Subcutaneous abdominal adipose tissue (tissue), 5 donors: ENCODE measurements around the gene PYGL.

ENCODE experiments used
- H3K27ac ChIP-seq: one replicate; pipeline ENCODE4 v1.7.0; 2013; ENCODE audit warnings: low read depth, mild to moderate bottlenecking, inconsistent platforms, low read length, moderate library complexity
- H3K27me3 ChIP-seq, 5 donors: one replicate each; pipeline ENCODE4 v1.7.0; 2013; ENCODE audit warnings: low read length in 5 of 5, inconsistent platforms in 1 of 5; ENCODE audit not compliant: control insufficient read depth in 5 of 5, insufficient read depth in 4 of 5
- H3K36me3 ChIP-seq, 5 donors: one replicate each; pipeline ENCODE4 v1.7.0; 2013; ENCODE audit warnings: low read length in 5 of 5; ENCODE audit not compliant: control insufficient read depth in 5 of 5, insufficient read depth in 5 of 5
- H3K4me1 ChIP-seq, 5 donors: one replicate each; pipeline ENCODE4 v1.7.0; 2013; ENCODE audit warnings: low read length in 5 of 5, mild to moderate bottlenecking in 3 of 5, moderate library complexity in 1 of 5; ENCODE audit not compliant: control insufficient read depth in 5 of 5, insufficient read depth in 5 of 5
- H3K4me3 ChIP-seq, 5 donors: one replicate each; pipeline ENCODE4 v1.7.0; 2013; ENCODE audit warnings: low read length in 5 of 5, low read depth in 1 of 5
- H3K9ac ChIP-seq, 5 donors: one replicate each; pipeline ENCODE4 v1.7.0; 2013; ENCODE audit warnings: low read length in 5 of 5, mild to moderate bottlenecking in 4 of 5, moderate library complexity in 3 of 5
- H3K9me3 ChIP-seq, 5 donors: one replicate each; pipeline ENCODE4 v1.7.0; 2013; ENCODE audit warnings: low read length in 5 of 5; ENCODE audit not compliant: control insufficient read depth in 5 of 5
- donor health status: healthy.
- donor health status: healthy.
- donor health status: healthy.
- donor health status: healthy.
- donor health status: healthy.

The PYGL gene

DNA sequence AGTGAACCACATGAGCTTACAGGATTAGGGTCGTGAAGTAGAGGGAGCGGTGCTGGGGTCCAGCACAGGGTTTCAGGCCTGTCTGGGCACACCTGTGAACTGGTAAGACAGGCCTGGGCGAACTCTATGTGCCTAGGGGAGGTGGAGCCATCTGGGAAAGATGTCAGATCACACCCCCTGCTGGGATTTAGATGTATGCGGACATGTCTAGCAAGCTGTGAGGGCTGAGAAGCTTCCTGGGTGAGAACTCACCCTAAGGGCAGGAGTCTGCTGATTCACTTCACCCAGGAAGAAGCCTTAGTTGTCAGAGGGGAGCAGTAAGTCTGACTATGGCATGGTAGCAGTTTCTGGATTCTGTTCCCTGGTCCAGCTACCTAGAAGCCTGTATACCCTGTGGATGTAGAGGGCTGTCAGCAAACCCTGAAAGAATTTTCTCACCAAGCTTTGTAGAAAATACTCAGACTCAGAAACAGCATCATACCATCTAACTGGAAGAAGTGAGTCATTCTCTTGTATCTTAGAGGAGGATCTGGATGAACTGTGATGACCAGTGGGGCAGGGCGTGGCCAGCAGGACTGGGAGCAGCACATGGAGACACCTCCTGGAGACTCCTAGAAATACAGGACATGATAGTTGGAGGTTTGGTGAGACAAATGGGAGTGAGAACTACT lies 11.2 kb upstream of the PYGL start:
- Histone ChIP-seq H3K36me3 (no peaks in the 10 kb centered on the region), H3K27me3 (no peaks in the 10 kb centered on the region), H3K27ac (peak overlapping the region; percentile 55), H3K9me3 (no peaks in the 10 kb centered on the region), H3K4me3 (no peak overlapping the region), H3K4me1 (peaks cover 0 to 12% (median 5%) of the 10 kb centered on the region in 5 donors), H3K9ac (peak overlapping the region in 2 of 5 donors; percentile 1 to 47)

DNA sequence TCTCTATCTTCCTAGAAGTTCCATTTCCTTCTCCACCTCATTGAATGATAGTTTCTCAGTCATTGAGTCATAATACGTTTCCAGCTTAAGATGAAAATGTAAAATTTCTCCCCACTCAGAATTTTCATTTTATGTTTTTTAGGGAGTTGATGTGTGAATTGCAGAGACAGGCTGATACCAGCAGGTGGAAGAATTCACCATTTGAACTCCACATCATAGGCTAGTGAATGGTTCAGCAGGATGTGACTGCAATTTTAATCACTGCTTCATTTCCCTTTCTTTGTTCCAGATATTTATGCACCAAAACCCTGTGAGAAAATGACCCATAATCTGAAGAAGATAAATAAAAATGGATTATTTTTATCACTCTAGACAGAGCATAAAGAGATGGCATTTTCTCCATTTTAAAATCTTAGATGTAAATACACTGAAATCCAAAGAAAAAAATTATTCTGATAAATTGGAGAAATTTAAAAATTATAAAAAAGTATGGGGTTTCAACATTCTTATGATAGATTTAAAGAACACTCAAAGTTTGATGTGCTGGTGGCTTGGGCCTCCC lies 10.6 kb upstream of the PYGL start:
- H3K9me3 ChIP-seq, result no peaks in the 10 kb centered on the region
- H3K36me3 ChIP-seq, result no peaks in the 10 kb centered on the region
- H3K4me3 ChIP-seq, result no peak overlapping the region
- peak overlapping the region in 1 of 5 donors; percentile 47 for H3K9ac ChIP-seq
- no peaks in the 10 kb centered on the region for H3K27me3 ChIP-seq
- peaks cover 0 to 12% (median 5%) of the 10 kb centered on the region in 5 donors for H3K4me1 ChIP-seq
- peak overlapping the region; percentile 55 for H3K27ac ChIP-seq

DNA sequence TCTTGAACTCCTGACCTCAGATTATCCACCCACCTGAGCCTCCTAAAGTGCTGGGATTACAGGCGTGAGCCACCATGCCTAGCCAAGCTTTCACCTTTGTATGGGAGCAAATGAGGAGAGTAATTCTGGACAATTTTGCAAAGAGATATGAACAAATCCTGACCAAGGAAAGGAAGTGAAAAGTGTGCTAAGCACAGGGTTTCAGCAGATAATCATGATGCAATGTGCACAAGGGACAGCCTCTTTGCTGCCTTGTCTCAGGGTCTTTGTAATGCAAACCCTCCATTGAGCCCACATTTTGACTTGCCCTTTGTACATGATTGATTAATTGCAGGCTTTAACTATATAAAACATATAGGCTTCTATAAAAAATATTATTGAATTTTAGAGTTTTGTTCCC lies 9.2 kb upstream of the PYGL start:
- Histone ChIP-seq H3K9ac (no peak overlapping the region), H3K27me3 (no peaks in the 10 kb centered on the region), H3K4me3 (no peak overlapping the region), H3K4me1 (peaks cover 0 to 12% (median 5%) of the 10 kb centered on the region in 5 donors), H3K36me3 (no peaks in the 10 kb centered on the region), H3K27ac (no peak overlapping the region), H3K9me3 (no peaks in the 10 kb centered on the region)

DNA sequence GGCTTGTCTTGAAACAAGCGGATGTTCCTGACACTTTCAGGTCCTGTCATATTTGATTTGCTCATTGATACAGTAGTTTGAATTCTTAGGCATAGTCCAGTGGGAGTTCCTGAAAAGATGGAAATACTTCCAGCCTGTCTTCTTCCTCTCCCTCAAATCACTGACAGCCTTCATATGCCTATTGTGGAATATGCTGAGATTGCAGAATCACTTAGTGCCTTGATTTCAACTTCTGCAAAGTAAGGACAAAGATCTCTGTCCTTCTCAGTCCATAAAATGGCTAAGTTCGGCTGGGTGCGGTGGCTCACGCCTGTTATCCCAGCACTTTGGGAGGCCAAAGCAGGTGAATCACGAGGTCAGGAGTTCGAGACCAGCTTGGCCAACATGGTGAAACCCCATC lies 6.7 kb upstream of the PYGL start:
- Histone ChIP-seq H3K27ac (no peak overlapping the region), H3K9ac (no peak overlapping the region), H3K9me3 (no peaks in the 10 kb centered on the region), H3K36me3 (no peaks in the 10 kb centered on the region), H3K27me3 (no peaks in the 10 kb centered on the region), H3K4me1 (peaks cover 0 to 12% (median 5%) of the 10 kb centered on the region in 5 donors), H3K4me3 (no peak overlapping the region)

DNA sequence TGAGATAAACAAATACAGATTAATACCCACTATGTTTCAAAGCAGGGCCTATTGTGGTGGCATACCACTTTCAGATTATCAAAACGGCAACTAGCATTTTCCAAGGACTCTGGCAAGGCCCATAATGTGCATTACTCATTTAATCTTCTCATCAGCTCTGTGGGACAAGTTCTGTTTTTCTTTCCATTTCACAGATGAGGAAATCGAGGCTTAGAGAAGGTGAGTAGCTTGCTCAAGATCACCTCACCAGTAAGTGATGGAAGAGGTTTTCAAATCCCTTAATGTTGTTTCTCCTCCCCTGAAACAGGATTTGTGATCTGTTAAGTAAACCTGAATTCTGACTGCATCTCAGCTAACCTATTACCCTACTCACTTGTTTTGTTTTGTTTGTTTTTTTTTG lies 3.9 kb upstream of the PYGL start:
- peaks cover 0 to 19% (median 12%) of the 10 kb centered on the region in 5 donors for H3K4me1 ChIP-seq
- H3K4me3 ChIP-seq, result no peak overlapping the region
- no peak overlapping the region for H3K27ac ChIP-seq
- no peaks in the 10 kb centered on the region for H3K27me3 ChIP-seq
- H3K36me3 ChIP-seq, result no peaks in the 10 kb centered on the region
- H3K9ac ChIP-seq, result no peak overlapping the region
- no peaks in the 10 kb centered on the region for H3K9me3 ChIP-seq

DNA sequence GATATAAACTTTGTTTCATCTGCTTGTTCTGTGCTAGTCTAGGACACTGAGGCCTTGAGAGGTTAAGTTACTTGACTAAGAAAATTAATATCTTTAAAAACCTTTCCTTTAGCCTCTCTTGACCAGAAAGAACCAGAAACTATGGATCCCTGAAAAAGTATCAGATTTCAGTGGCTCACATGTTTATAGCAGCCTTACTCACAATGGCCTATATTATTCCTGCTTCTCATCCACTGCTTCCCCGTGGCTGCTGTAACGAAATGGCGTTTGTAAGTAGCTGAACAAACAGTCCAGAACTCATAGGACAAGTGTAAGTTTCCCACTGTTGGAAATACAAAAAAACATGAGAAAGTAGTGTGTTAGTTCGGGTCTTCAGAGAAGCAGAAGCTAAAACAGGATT lies 3.2 kb upstream of the PYGL start:
- Histone ChIP-seq H3K9ac (no peak overlapping the region), H3K4me1 (peaks cover 0 to 21% (median 17%) of the 10 kb centered on the region in 5 donors), H3K27me3 (no peaks in the 10 kb centered on the region), H3K9me3 (no peaks in the 10 kb centered on the region), H3K36me3 (peaks cover 0 to 2% (median 0%) of the 10 kb centered on the region in 5 donors), H3K4me3 (no peak overlapping the region), H3K27ac (no peak overlapping the region)

DNA sequence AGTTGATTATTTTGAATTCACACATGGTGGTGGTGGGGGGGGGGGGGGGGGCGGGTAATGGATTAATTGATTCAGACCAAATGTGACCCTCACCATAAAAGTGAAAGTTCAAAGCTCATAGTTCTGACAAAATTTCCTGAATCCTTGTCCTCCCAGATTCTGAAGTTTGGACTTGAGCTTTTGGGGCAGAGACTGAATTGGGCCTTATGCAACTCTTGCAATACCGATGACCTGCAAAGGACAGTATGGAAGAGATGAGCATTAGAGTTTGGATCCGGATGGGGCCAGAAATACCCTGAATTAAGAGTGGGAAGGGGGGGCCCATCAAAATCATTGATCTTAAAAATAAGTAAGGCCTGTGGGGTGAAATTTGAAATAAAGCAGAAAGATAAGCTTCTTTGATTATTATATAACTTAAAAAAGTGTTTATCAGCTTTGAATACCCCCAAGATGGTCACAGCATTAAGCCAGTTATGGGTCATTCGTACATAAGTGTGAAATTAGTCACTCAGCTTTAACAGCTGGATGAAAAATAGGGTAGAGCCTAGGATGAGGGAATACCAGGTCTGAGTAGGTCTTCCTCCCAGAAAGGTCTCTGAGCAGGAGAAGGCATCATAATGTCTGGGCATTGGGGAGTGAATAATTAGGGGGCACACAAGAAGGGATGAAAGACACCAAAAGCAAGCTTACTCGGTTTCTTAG lies 2.1 kb upstream of the PYGL start:
- Histone ChIP-seq H3K27me3 (no peaks in the 10 kb centered on the region), H3K9ac (no peak overlapping the region), H3K4me3 (no peak overlapping the region), H3K36me3 (peaks cover 0 to 8% (median 4%) of the 10 kb centered on the region in 5 donors), H3K4me1 (peaks cover 0 to 28% (median 26%) of the 10 kb centered on the region in 5 donors), H3K27ac (no peak overlapping the region), H3K9me3 (no peaks in the 10 kb centered on the region)

DNA sequence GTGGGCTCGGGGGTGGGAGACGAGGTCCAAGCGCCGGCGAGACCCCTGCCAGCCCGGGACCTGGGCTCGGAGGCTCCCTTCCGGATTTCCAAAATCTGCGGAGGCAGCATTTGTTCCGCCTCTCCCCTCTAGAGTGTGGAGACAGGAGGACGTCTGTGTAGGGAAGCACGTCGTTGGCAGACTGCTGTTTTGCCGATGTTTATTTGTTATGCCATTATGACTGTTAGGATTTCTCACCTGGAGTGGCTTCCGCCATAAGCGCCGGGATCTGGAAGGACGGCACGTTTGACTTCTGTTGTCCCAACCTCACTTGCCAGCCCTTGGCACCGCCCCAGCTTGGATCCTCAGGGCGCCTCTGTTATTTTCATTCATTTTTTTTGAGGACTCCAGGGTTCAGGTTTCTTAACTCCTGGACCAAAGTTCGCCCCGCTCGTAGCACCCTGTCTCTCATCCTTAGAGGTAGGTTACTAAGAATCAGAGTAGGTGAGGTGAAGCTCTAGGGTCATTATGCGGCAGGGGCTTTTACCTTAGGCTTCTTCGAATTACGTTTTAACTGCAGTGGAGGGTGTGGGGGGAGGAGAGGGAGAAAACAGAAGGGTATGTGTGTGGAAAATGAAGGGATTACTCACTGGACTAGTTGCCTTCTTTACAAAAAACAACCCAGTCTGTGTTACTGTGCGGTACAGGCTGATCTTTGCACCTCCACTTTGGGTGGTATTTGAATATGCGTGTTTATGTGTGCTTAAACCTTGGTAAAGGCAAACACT lies 547 bp upstream of the PYGL start:
- Histone ChIP-seq H3K36me3 (peaks cover 0 to 10% (median 4%) of the 10 kb centered on the region in 5 donors), H3K9ac (peak overlapping the region; percentile 6 to 98 (median 95)), H3K27ac (peak overlapping the region; percentile 94), H3K27me3 (no peaks in the 10 kb centered on the region), H3K4me1 (peaks cover 0 to 41% (median 37%) of the 10 kb centered on the region in 5 donors), H3K4me3 (peak overlapping the region; percentile 89 to 97 (median 94)), H3K9me3 (no peaks in the 10 kb centered on the region)

DNA sequence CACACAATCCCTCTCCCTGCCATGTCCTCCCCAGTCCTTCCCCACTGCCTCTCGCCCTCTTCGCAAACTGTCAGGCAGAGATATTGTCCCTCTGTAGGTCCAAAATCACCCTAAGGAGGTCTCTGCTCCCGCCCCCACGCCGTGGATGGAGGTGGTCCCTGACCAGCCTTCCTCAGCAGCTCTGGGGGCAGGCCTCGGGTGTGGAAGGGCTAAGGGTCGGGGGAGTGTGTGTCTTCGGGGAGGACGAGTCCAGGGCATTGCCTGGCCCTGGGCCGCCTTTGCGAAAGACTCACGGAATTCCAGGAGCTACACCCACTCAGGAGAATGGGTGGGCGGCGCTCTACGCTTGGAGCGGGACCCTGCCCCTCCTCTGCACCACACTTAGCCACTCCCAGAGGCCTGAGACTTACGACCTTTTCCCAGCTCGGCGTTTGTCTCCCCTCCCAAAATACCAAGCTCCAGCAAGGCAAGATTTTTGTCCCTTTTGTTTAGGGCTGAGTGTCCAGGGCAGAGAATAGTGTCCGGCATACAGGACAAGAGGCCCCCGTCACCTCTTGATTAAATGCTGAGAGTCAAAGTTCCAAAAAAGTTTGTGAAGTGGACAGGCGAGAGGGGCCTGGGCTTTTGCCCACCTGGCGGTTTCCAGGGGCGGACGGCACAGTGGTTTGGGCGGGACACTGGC lies 881 bp downstream of the PYGL start:
- H3K4me3 ChIP-seq, result peak overlapping the region; percentile 82 to 97 (median 93)
- H3K4me1 ChIP-seq, result peaks cover 0 to 52% (median 37%) of the 10 kb centered on the region in 5 donors
- H3K36me3 ChIP-seq, result peaks cover 0 to 10% (median 4%) of the 10 kb centered on the region in 5 donors
- H3K27me3 ChIP-seq, result no peaks in the 10 kb centered on the region
- H3K9ac ChIP-seq, result peak overlapping the region; percentile 63 to 98 (median 95)
- H3K27ac ChIP-seq, result peak overlapping the region; percentile 94
- H3K9me3 ChIP-seq, result no peaks in the 10 kb centered on the region
